RWPE2 (cell line): ENCODE results near the gene CALD1.

Source experiments
- ATAC-seq: fragments of 200-7000 bp; cut with Tn5 transposase; 3 replicates; pipeline ENCODE4 v1.9.1; 2021; ENCODE audit warnings: low read depth
- DNase-seq: peaks from one replicate; pipeline ENCODE4 v3.0.0-alpha.2; 2020; ENCODE audit warnings: low spot score
- H3K27ac ChIP-seq: fragments of 450-650 bp; 2 replicates; pipeline ENCODE4 v1.5.1; 2017; ENCODE audit warnings: mild to moderate bottlenecking; ENCODE audit not compliant: poor library complexity, severe bottlenecking
- H3K27me3 ChIP-seq: fragments of 250-450 bp; sonication (Bioruptor Pico); 2 replicates; pipeline ENCODE4 v1.5.1; 2021; ENCODE audit warnings: mild to moderate bottlenecking, moderate library complexity; ENCODE audit not compliant: insufficient read depth, poor library complexity, severe bottlenecking
- H3K36me3 ChIP-seq: fragments of 250-450 bp; sonication (Bioruptor Pico); 2 replicates; pipeline ENCODE4 v1.5.1; 2020; ENCODE audit warnings: low read depth, mild to moderate bottlenecking, moderate library complexity
- H3K4me1 ChIP-seq: fragments of 250-450 bp; sonication (Bioruptor Pico); 2 replicates; pipeline ENCODE4 v1.5.1; 2021; ENCODE audit warnings: mild to moderate bottlenecking, moderate library complexity; ENCODE audit not compliant: insufficient read depth, poor library complexity, severe bottlenecking
- H3K4me3 ChIP-seq: fragments of 250-450 bp; sonication (Bioruptor Pico); 2 replicates; pipeline ENCODE4 v1.5.1; 2021; ENCODE audit warnings: mild to moderate bottlenecking, moderate library complexity; ENCODE audit not compliant: severe bottlenecking
- H3K9me3 ChIP-seq: fragments of 250-450 bp; sonication (Bioruptor Pico); 2 replicates; pipeline ENCODE4 v1.5.1; 2021; ENCODE audit warnings: mild to moderate bottlenecking, moderate library complexity; ENCODE audit not compliant: severe bottlenecking
- TF ChIP-seq, protein P1 (sequence below): fragments of 450-650 bp; IDR thresholded peaks from one replicate; pipeline ENCODE4 v1.5.1; 2017; ENCODE audit warnings: mild to moderate bottlenecking, moderate library complexity; ENCODE audit not compliant: poor library complexity, severe bottlenecking

The CALD1 gene

GRCh38 chr7:134870781-134871180, 91.3 kb downstream of the CALD1 start:
- no peaks in the 10 kb centered on the region for H3K27me3 ChIP-seq
- TF ChIP-seq, protein P1, sequence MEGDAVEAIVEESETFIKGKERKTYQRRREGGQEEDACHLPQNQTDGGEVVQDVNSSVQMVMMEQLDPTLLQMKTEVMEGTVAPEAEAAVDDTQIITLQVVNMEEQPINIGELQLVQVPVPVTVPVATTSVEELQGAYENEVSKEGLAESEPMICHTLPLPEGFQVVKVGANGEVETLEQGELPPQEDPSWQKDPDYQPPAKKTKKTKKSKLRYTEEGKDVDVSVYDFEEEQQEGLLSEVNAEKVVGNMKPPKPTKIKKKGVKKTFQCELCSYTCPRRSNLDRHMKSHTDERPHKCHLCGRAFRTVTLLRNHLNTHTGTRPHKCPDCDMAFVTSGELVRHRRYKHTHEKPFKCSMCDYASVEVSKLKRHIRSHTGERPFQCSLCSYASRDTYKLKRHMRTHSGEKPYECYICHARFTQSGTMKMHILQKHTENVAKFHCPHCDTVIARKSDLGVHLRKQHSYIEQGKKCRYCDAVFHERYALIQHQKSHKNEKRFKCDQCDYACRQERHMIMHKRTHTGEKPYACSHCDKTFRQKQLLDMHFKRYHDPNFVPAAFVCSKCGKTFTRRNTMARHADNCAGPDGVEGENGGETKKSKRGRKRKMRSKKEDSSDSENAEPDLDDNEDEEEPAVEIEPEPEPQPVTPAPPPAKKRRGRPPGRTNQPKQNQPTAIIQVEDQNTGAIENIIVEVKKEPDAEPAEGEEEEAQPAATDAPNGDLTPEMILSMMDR: no peak
- no peak for DNase-seq
- H3K36me3 ChIP-seq: peaks cover 16% of the 10 kb centered on the region
- H3K27ac ChIP-seq: no peak overlapping the region
- H3K4me3 ChIP-seq: no peak overlapping the region
- H3K9me3 ChIP-seq: no peaks in the 10 kb centered on the region
- ATAC-seq: no peak
- H3K4me1 ChIP-seq: no peaks in the 10 kb centered on the region

DNA sequence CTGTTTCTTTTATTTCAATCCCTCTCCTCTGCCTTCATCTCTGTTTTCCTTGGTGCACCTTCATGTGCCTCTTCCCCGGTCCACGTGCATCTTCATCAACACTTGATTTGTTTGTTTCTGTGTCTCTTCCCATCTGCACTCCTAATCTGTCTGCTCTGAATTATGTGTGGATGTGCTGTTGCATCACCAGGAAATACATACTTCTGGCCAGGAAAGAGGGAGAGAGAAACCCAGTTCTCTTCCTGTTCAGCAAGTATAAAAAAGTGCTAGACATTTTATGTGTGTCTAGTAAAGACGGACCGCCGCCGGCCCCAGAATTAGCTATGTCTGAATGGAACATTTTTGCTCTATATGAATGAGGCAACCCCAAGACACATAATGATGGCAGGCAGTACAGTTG, 93.8 kb downstream of the CALD1 start:
- no peaks in the 10 kb centered on the region for H3K9me3 ChIP-seq
- DNase-seq (no peak), ATAC-seq (no peak)
- H3K27me3 ChIP-seq: no peaks in the 10 kb centered on the region
- TF ChIP-seq, protein P1: no peak
- H3K4me1 ChIP-seq: no peaks in the 10 kb centered on the region
- H3K27ac ChIP-seq: no peak overlapping the region
- peaks cover 3% of the 10 kb centered on the region for H3K36me3 ChIP-seq
- no peak overlapping the region for H3K4me3 ChIP-seq

DNA sequence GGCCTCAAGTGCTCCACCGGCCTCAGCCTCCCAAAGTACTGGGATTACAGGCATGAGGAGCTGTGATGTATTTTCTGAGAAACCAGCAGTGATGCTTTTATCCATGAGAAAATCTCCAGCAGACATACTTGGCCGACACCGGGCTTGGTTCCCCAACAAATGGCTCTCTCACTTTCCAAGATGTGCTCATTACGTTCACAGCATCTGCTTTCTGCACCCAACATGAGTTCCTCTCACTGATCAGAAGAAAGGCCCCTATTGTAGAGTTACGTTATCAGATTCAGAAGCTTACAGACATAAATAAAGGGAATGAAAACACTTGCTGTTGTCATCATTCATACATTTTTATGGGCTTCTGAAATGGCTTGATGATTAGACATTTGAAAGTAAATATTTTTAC, 95.0 kb downstream of the CALD1 start:
- Histone ChIP-seq H3K27ac (no peak overlapping the region), H3K27me3 (no peaks in the 10 kb centered on the region), H3K36me3 (no peaks in the 10 kb centered on the region), H3K9me3 (no peaks in the 10 kb centered on the region), H3K4me3 (no peak overlapping the region), H3K4me1 (no peaks in the 10 kb centered on the region)
- TF ChIP-seq, protein P1: no peak
- no peak for DNase-seq
- ATAC-seq: no peak

DNA sequence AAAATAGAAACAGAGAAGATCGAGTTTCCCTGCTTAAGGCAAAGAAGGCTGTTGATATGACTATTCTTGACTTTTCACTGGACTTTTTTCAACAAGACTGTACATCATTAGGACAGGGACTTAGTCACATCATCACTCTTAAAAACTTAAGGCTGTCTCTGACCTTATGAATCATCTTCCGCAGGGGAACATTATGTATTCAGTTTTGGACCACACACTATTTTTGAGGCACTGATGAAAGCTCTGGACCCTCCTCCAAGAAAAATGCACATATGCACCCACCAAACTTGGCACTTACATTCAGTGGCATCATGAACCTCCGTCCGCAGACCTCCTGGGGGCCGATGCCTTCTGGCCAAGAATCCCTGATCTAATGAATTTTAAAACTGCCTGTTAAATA, 96.4 kb downstream of the CALD1 start:
- H3K4me1 ChIP-seq: no peaks in the 10 kb centered on the region
- no peak for ATAC-seq

DNA sequence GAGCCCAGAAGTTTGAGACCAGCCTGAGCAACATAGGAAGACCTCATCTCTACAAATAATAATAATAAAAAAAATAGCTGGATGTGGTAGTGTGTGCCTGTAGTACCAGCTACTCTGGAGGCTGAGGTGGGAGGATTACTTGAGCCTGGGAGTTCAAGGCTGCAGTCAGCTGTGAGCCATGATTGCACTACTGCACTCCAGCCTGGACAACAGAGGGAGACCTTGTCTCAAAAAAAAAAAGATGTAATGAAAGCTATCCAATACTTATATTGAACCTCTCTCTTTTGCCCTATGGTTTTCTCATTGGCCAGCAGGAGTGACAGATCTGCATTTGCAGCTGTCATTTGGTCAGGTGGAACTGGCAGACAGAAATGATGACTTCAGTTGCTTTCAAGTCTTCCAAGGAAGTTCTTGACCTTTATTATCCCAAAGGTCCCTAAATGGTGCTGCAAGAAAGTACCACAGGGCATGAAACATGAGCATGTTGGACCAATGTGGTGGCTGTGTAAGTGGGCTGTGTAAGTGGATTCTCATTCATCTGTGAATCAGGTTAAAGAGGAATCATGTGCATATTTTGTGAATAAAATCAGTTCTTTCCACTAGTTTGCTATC, 99.4 kb downstream of the CALD1 start:
- TF ChIP-seq, protein P1: no peak
- no peak overlapping the region for H3K27ac ChIP-seq
- H3K4me1 ChIP-seq: no peaks in the 10 kb centered on the region
- DNase-seq (no peak), ATAC-seq (no peak)
- H3K4me3 ChIP-seq: no peak overlapping the region
- H3K9me3 ChIP-seq: no peaks in the 10 kb centered on the region
- H3K36me3 ChIP-seq: no peaks in the 10 kb centered on the region
- H3K27me3 ChIP-seq: no peaks in the 10 kb centered on the region

More for the DNA sequence above, 96.4 kb downstream of the CALD1 start:
- DNase-seq: no peak
- Histone ChIP-seq H3K9me3 (no peaks in the 10 kb centered on the region), H3K4me3 (no peak overlapping the region), H3K27me3 (no peaks in the 10 kb centered on the region), H3K27ac (no peak overlapping the region), H3K36me3 (no peaks in the 10 kb centered on the region)
- TF ChIP-seq, protein P1: no peak
